Large intestine (tissue), 3 donors: ENCODE data around the gene EXOC3. TPM values are rescaled to one million over a fixed set of nuclear protein-coding genes. Genes with fewer than 3 reads are reported as not detected.

ENCODE experiments used
- DNase-seq, 2 donors: peaks; one replicate each; pipeline versions ENCODE4 v3.0.0 to v3.0.0-alpha.2; 2013
- H3K27ac ChIP-seq: one replicate; pipeline ENCODE4 v1.5.1; 2013; ENCODE audit warnings: low read length
- H3K27me3 ChIP-seq: 2 replicates; pipeline ENCODE4 v1.6.1; 2013; ENCODE audit warnings: low read length; ENCODE audit not compliant: control insufficient read depth, insufficient read depth
- H3K36me3 ChIP-seq: 2 replicates; pipeline ENCODE4 v1.6.1; 2013; ENCODE audit warnings: low read length; ENCODE audit not compliant: control insufficient read depth, insufficient read depth
- H3K4me1 ChIP-seq: one replicate; pipeline ENCODE4 v1.6.1; 2013; ENCODE audit warnings: low read length; ENCODE audit not compliant: control insufficient read depth, insufficient read depth
- H3K4me3 ChIP-seq: one replicate; pipeline ENCODE4 v1.5.1; 2013; ENCODE audit warnings: low read length
- H3K9me3 ChIP-seq: one replicate; pipeline ENCODE4 v1.6.1; 2013; ENCODE audit warnings: mild to moderate bottlenecking, low read depth, low read length, moderate library complexity; ENCODE audit not compliant: control insufficient read depth
- WGBS: methylation state at CpG from one replicate; pipeline ENCODE4 v1.1.5; 2013; ENCODE audit warnings: low lambda C conversion rate; ENCODE audit not compliant: insufficient coverage; 5-methylcytosine and 5-hydroxymethylcytosine counted together
- polyA plus RNA-seq: library from polyadenylated mRNA; unstranded; fragments of 120-200 nt; gene quantifications from one replicate; pipeline ENCODE4 v1.2.1, GENCODE V29; 2013

Gene EXOC3
- polyA plus RNA-seq, 1 donor = 59.1 TPM

DNA sequence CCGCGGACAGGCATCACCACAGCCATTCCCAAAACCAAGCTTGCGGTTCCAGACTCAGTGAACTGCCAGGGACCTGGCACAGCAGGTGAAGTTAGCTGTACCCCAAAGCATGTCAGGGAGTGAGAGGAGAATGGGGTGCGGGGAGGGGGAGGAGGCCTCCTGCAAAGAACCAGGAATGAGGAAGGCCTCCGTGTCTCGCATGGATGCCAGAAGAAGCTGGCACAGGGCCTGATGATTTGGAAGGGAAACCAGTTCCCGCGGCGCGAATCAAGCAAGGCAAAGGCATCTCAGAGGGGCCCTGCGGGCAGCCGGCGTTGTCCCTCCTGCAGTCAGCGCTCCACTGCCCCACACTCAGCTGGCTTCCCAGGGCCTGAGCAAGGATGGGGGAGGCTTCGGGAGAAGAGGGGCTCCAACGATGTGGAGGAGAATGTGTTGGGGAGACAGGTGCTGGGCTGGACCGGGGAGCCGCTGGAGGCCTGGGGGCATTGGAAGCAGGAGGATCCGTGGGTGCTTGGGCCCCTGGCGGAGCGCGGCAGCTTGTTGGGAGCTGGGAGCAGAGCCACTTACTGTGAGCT, 66.7 kb downstream of the EXOC3 start:
- no CpG with 5 or more reads among the region's 22 CpGs for WGBS

GRCh38 chr5:510521-510920, 67.5 kb downstream of the EXOC3 start:
- Histone ChIP-seq H3K4me3 (no peak overlapping the region), H3K27me3 (no peaks in the 10 kb centered on the region), H3K4me1 (peaks cover 34% of the 10 kb centered on the region), H3K27ac (no peak overlapping the region), H3K36me3 (peaks cover 23% of the 10 kb centered on the region), H3K9me3 (peaks cover 19% of the 10 kb centered on the region)
- no peak for DNase-seq
- no CpG with 5 or more reads among the region's 9 CpGs for WGBS

More for the DNA sequence above, 66.7 kb downstream of the EXOC3 start:
- H3K27me3 ChIP-seq = no peaks in the 10 kb centered on the region
- peaks cover 28% of the 10 kb centered on the region for H3K4me1 ChIP-seq
- peaks cover 21% of the 10 kb centered on the region for H3K9me3 ChIP-seq
- no peak overlapping the region for H3K27ac ChIP-seq
- no peak for DNase-seq
- H3K36me3 ChIP-seq = peaks cover 23% of the 10 kb centered on the region
- H3K4me3 ChIP-seq = no peak overlapping the region

DNA sequence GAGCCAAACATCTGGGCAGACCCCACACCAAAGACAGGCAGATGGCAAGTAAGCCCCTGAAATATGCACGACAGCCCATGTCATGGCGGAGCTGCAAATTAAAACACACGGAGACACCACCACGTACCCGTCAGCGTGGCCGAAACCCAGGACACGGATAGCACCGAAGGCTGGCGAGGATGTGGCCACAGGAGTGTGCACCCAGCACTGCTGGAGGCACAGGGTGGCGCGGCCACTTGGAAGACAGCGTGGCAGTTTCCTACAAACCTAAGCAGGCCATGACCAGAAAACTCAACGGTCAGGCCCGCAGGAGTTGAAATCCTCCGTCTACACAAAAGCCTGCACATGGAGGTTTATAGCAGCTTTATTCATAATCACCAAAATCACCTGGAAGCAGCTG, 68.5 kb downstream of the EXOC3 start:
- Histone ChIP-seq H3K4me1 (peaks cover 33% of the 10 kb centered on the region), H3K36me3 (peaks cover 27% of the 10 kb centered on the region), H3K27me3 (no peaks in the 10 kb centered on the region), H3K27ac (no peak overlapping the region), H3K9me3 (peaks cover 19% of the 10 kb centered on the region), H3K4me3 (no peak overlapping the region)
- WGBS = no CpG with 5 or more reads among the region's 16 CpGs
- no peak for DNase-seq

DNA sequence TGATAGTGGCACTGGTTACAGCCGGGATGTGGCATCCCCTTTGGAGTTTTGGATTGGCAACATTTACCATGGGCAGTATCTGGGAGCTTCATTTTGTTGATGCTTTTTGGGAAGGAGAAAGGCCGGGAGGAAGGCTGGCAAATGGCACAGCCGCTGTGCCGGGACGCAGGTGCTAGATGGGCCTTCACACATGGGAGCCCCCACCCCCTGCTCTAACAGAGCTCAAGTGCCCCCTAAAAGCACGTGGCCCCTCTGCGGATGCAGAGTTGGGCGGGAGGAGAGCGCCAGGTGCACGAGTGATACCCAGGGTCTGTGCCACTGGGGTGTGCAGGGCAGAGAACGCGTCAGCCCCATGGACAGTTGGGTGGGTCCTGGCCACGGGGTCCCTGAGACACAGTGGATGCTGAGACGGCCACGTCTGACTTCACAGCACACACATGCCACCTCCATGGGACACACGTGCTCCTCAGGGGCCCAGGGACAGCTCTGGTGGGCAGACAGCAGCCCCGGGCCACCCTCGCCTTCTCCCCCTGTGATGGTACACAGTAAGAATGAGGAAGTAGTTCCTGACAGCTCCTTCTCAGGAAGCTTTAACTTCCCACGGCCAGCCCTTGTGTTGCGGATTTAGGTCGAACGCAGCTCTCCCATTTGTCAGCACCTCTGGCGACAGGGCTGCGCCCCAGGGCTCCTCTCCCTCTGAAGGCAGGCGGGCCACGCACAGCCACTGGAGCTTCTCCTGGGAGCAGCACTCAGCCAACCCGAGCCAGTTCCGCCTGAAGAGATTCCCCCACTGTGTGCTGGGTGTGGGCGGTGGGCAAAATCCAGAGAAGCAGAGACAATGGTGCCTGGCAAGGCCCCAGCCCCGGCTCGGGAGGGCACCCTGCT, 70.5 kb downstream of the EXOC3 start:
- Histone ChIP-seq H3K27me3 (no peaks in the 10 kb centered on the region), H3K4me1 (peaks cover 43% of the 10 kb centered on the region), H3K27ac (peak overlapping the region; percentile 81), H3K36me3 (peaks cover 31% of the 10 kb centered on the region), H3K4me3 (no peak overlapping the region), H3K9me3 (peaks cover 8% of the 10 kb centered on the region)
- peak in 1 of 2 donors; percentile 34 for DNase-seq
- WGBS = no CpG with 5 or more reads among the region's 31 CpGs

GRCh38 chr5:514101-514485, 71.1 kb downstream of the EXOC3 start:
- no peaks in the 10 kb centered on the region for H3K27me3 ChIP-seq
- H3K36me3 ChIP-seq = peaks cover 28% of the 10 kb centered on the region
- no CpG with 5 or more reads among the region's 12 CpGs for WGBS
- H3K9me3 ChIP-seq = peaks cover 7% of the 10 kb centered on the region
- H3K4me1 ChIP-seq = peaks cover 49% of the 10 kb centered on the region
- H3K27ac ChIP-seq = peak overlapping the region; percentile 81
- peak overlapping the region; percentile 4 for H3K4me3 ChIP-seq
- peak in 1 of 2 donors; percentile 48 for DNase-seq

GRCh38 chr5:514673-515072, 71.7 kb downstream of the EXOC3 start:
- H3K4me1 ChIP-seq = peaks cover 55% of the 10 kb centered on the region
- H3K27me3 ChIP-seq = no peaks in the 10 kb centered on the region
- H3K4me3 ChIP-seq = no peak overlapping the region
- H3K36me3 ChIP-seq = peaks cover 28% of the 10 kb centered on the region
- peak overlapping the region; percentile 81 for H3K27ac ChIP-seq
- DNase-seq = peak; percentile 77 to 87
- WGBS = no CpG with 5 or more reads among the region's 8 CpGs
- peaks cover 7% of the 10 kb centered on the region for H3K9me3 ChIP-seq

GRCh38 chr5:515273-515836, 72.4 kb downstream of the EXOC3 start:
- H3K27me3 ChIP-seq = no peaks in the 10 kb centered on the region
- peak overlapping the region; percentile 81 for H3K27ac ChIP-seq
- peaks cover 7% of the 10 kb centered on the region for H3K9me3 ChIP-seq
- H3K36me3 ChIP-seq = peaks cover 22% of the 10 kb centered on the region
- no CpG with 5 or more reads among the region's 11 CpGs for WGBS
- peak in 1 of 2 donors; percentile 46 for DNase-seq
- peaks cover 62% of the 10 kb centered on the region for H3K4me1 ChIP-seq
- H3K4me3 ChIP-seq = no peak overlapping the region

DNA sequence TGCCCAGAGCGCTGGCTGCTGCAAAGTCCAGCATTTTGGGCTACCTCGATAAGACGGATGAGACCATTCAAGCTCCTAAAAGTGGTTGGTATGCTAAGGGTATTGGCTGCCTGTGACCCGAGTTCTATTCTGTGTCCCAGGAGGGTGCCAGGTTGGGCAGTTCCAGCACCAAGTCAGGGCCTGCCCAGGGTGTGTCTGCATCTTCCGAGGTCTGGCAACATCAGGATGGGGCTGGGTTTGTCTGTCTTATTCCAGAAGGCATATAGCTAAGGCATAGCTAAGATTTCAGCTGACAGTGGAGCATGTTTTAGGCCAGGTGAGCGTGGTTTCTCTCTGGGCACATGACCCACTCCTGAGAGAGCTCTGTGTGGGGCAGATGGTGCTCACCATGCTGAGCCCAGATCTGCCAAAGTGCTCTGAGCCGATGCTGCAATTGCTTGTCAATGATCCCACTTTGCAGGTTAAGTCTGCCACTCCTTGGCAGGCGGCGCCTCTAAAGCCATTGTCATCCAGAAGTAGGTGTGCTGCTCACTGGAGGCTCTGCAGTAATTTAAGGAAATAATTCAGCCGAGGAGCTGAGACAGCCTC, 73.5 kb downstream of the EXOC3 start:
- peaks cover 71% of the 10 kb centered on the region for H3K4me1 ChIP-seq
- no peak overlapping the region for H3K4me3 ChIP-seq
- peaks cover 2% of the 10 kb centered on the region for H3K27me3 ChIP-seq
- no peak overlapping the region for H3K27ac ChIP-seq
- H3K9me3 ChIP-seq = peaks cover 7% of the 10 kb centered on the region
- no peak for DNase-seq
- WGBS = no CpG with 5 or more reads among the region's 10 CpGs
- H3K36me3 ChIP-seq = peaks cover 14% of the 10 kb centered on the region
